ENCODE data around the gene LONP1.

The LONP1 gene

DNA sequence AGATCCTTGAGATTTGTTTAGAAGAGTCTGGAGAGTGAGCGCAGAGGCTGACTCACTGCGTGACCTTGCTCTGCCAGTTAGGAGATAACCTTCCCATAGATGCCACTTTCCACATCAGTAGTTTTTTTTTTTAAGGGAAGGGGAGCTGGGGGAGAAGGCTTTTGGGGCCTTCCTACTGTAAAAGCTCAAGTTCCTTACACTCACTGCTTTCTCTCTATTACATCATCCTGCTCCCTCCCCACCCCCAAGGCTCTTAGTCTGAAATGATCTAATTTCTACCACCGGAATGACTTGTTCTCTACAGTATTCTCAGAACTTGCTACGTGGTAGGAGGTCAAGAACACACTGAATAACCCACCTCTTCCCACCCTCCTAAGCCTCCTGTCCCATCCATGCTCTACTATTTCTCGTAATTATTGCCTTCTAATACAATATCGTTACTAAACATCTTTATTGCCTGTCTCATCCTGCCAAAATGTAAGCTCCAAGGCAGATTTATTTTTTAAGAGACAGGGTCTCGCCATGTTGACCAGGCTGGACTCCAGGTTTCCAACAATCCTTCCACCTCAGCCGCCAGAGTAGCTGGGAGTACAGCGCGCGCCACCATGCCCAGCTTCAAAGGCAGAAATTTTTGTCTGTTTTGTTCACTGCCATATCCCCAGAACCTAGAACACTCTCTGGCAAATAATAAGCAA is 1.2 kb downstream of the LONP1 start (continued):
- TF ChIP-seq KLF9 (tag by site-specific recombination; IDR thresholded peaks at IDR 0.05; ENCODE audit: low read depth) (no peak), REPIN1 (tag by site-specific recombination; IDR thresholded peaks at IDR 0.05; ENCODE audit: low read depth) (no peak), ZFP37 (tag by site-specific recombination; IDR thresholded peaks at IDR 0.05) (no peak), ZNF701 (tag by site-specific recombination; IDR thresholded peaks at IDR 0.05) (no peak), ZNF514 (tag by site-specific recombination; IDR thresholded peaks at IDR 0.05) (no peak), ZNF426 (tag by site-specific recombination; IDR thresholded peaks at IDR 0.05) (no peak), ZNF629 (tag by site-specific recombination; IDR thresholded peaks at IDR 0.05) (peak; percentile 95), ZNF548 (tag by site-specific recombination; IDR thresholded peaks at IDR 0.05) (no peak), ZNF560 (tag by site-specific recombination; IDR thresholded peaks at IDR 0.05; ENCODE audit: borderline replicate concordance) (no peak), ZNF184 (tag by site-specific recombination; IDR thresholded peaks at IDR 0.05) (no peak; the same call in 1 of the 2 replicates), ZNF157 (tag by site-specific recombination; IDR thresholded peaks at IDR 0.05) (no peak), ZNF792 (tag by site-specific recombination; IDR thresholded peaks at IDR 0.05) (no peak), ZNF544 (tag by site-specific recombination; IDR thresholded peaks at IDR 0.05) (no peak), ZNF473 (tag by site-specific recombination; IDR thresholded peaks at IDR 0.05) (no peak), ZNF146 (tag by site-specific recombination; IDR thresholded peaks at IDR 0.05) (no peak), ZIC2 (tag by site-specific recombination; IDR thresholded peaks at IDR 0.05) (no peak), ZNF610 (tag by site-specific recombination; IDR thresholded peaks at IDR 0.05; ENCODE audit: borderline replicate concordance) (0 out of 2 replicates have a peak, but pooled peaks have one; percentile 46), ZNF639 (tag by site-specific recombination; IDR thresholded peaks at IDR 0.05) (no peak), ZNF677 (tag by site-specific recombination; IDR thresholded peaks at IDR 0.05) (no peak), BCL11A (tag by site-specific recombination; IDR thresholded peaks at IDR 0.05; ENCODE audit: low read depth) (no peak), ZNF202 (tag by site-specific recombination; IDR thresholded peaks at IDR 0.05; ENCODE audit: borderline replicate concordance) (no peak), TRIM28 (IDR thresholded peaks at IDR 0.05; ENCODE audit: borderline replicate concordance, low read length) (peak; percentile 28; the same call in 1 of the 2 replicates), KLF8 (tag by site-specific recombination; IDR thresholded peaks at IDR 0.05) (peak; percentile 52), ZNF133 (tag by site-specific recombination; IDR thresholded peaks at IDR 0.05) (no peak), GLI2 (tag by site-specific recombination; IDR thresholded peaks at IDR 0.05; ENCODE audit: borderline replicate concordance, low read depth) (no peak), ZNF521 (tag by site-specific recombination; IDR thresholded peaks at IDR 0.05) (no peak), ZEB2 (tag by site-specific recombination; IDR thresholded peaks at IDR 0.05) (peak; percentile 94), ZNF37A (tag by site-specific recombination; IDR thresholded peaks at IDR 0.05) (no peak)
- TF ChIP-seq, protein P1, sequence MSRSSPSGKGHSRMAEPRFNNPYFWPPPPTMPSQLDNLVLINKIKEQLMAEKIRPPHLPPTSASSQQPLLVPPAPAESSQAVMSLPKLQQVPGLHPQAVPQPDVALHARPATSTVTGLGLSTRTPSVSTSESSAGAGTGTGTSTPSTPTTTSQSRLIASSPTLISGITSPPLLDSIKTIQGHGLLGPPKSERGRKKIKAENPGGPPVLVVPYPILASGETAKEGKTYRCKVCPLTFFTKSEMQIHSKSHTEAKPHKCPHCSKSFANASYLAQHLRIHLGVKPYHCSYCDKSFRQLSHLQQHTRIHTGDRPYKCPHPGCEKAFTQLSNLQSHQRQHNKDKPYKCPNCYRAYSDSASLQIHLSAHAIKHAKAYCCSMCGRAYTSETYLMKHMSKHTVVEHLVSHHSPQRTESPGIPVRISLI (tag by site-specific recombination; IDR thresholded peaks at IDR 0.05) = peak; percentile 76
- TF ChIP-seq, protein P2, sequence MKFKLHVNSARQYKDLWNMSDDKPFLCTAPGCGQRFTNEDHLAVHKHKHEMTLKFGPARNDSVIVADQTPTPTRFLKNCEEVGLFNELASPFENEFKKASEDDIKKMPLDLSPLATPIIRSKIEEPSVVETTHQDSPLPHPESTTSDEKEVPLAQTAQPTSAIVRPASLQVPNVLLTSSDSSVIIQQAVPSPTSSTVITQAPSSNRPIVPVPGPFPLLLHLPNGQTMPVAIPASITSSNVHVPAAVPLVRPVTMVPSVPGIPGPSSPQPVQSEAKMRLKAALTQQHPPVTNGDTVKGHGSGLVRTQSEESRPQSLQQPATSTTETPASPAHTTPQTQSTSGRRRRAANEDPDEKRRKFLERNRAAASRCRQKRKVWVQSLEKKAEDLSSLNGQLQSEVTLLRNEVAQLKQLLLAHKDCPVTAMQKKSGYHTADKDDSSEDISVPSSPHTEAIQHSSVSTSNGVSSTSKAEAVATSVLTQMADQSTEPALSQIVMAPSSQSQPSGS (tag by site-specific recombination; IDR thresholded peaks at IDR 0.05; ENCODE audit: low read depth) = peak; percentile 93
- TF ChIP-seq, protein P3, sequence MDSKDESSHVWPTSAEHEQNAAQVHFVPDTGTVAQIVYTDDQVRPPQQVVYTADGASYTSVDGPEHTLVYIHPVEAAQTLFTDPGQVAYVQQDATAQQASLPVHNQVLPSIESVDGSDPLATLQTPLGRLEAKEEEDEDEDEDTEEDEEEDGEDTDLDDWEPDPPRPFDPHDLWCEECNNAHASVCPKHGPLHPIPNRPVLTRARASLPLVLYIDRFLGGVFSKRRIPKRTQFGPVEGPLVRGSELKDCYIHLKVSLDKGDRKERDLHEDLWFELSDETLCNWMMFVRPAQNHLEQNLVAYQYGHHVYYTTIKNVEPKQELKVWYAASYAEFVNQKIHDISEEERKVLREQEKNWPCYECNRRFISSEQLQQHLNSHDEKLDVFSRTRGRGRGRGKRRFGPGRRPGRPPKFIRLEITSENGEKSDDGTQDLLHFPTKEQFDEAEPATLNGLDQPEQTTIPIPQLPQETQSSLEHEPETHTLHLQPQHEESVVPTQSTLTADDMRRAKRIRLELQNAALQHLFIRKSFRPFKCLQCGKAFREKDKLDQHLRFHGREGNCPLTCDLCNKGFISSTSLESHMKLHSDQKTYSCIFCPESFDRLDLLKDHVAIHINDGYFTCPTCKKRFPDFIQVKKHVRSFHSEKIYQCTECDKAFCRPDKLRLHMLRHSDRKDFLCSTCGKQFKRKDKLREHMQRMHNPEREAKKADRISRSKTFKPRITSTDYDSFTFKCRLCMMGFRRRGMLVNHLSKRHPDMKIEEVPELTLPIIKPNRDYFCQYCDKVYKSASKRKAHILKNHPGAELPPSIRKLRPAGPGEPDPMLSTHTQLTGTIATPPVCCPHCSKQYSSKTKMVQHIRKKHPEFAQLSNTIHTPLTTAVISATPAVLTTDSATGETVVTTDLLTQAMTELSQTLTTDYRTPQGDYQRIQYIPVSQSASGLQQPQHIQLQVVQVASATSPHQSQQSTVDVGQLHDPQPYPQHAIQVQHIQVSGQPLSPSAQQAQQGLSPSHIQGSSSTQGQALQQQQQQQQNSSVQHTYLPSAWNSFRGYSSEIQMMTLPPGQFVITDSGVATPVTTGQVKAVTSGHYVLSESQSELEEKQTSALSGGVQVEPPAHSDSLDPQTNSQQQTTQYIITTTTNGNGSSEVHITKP (tag by site-specific recombination; IDR thresholded peaks at IDR 0.05) = 0 out of 2 replicates have a peak, but pooled peaks have one; percentile 1
- TF ChIP-seq, protein P4, sequence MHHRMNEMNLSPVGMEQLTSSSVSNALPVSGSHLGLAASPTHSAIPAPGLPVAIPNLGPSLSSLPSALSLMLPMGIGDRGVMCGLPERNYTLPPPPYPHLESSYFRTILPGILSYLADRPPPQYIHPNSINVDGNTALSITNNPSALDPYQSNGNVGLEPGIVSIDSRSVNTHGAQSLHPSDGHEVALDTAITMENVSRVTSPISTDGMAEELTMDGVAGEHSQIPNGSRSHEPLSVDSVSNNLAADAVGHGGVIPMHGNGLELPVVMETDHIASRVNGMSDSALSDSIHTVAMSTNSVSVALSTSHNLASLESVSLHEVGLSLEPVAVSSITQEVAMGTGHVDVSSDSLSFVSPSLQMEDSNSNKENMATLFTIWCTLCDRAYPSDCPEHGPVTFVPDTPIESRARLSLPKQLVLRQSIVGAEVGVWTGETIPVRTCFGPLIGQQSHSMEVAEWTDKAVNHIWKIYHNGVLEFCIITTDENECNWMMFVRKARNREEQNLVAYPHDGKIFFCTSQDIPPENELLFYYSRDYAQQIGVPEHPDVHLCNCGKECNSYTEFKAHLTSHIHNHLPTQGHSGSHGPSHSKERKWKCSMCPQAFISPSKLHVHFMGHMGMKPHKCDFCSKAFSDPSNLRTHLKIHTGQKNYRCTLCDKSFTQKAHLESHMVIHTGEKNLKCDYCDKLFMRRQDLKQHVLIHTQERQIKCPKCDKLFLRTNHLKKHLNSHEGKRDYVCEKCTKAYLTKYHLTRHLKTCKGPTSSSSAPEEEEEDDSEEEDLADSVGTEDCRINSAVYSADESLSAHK (tag by site-specific recombination; IDR thresholded peaks at IDR 0.05) = no peak
